A204.1 (cell line): Measurements from ENCODE around the gene UBE2H.
"Not testable (repeated sequence)": the region's sequence is repeated elsewhere in the genome, so short reads cannot be mapped to it uniquely, and the experiment has no call there.

ENCODE experiments used
- FAIRE-seq: peaks from 2 replicates; lab custom pipeline; 2012; peaks lifted over from hg19 to GRCh38; lab: Jason Lieb, UNC

The UBE2H gene

GRCh38 chr7:129907122-129907736 is 45.5 kb downstream of the UBE2H start:
- FAIRE-seq, result no peak

GRCh38 chr7:129906700-129907099 is 46.1 kb downstream of the UBE2H start:
- no peak for FAIRE-seq

- FAIRE-seq, result no peak
Observed at GRCh38 chr7:129903935-129904334, 48.8 kb downstream of the UBE2H start.

- no peak for FAIRE-seq
Observed at GRCh38 chr7:129902788-129903422, 49.9 kb downstream of the UBE2H start.

GRCh38 chr7:129898502-129899160 is 54.1 kb downstream of the UBE2H start:
- no peak for FAIRE-seq

GRCh38 chr7:129898007-129898406 is 54.8 kb downstream of the UBE2H start:
- no peak for FAIRE-seq

- no peak for FAIRE-seq
Observed at GRCh38 chr7:129896568-129897382, 56.0 kb downstream of the UBE2H start.

GRCh38 chr7:129894184-129894583 is 58.6 kb downstream of the UBE2H start:
- FAIRE-seq, result not testable (repeated sequence)

GRCh38 chr7:129890090-129890489 is 62.7 kb downstream of the UBE2H start:
- FAIRE-seq, result peak; percentile 21

GRCh38 chr7:129889133-129889844 is 63.5 kb downstream of the UBE2H start:
- FAIRE-seq, result no peak

- no peak for FAIRE-seq
Observed at GRCh38 chr7:129887865-129888264, 64.9 kb downstream of the UBE2H start.

GRCh38 chr7:129886818-129887186 is 66.0 kb downstream of the UBE2H start:
- FAIRE-seq, result no peak

GRCh38 chr7:129886167-129886817 is 66.5 kb downstream of the UBE2H start:
- FAIRE-seq, result no peak

- no peak for FAIRE-seq
Observed at GRCh38 chr7:129884495-129884894, 68.3 kb downstream of the UBE2H start.

GRCh38 chr7:129883151-129883550 is 69.6 kb downstream of the UBE2H start:
- FAIRE-seq, result no peak

GRCh38 chr7:129882531-129882930 is 70.2 kb downstream of the UBE2H start:
- FAIRE-seq, result peak; percentile 67

- no peak for FAIRE-seq
Observed at GRCh38 chr7:129877146-129877792, 75.5 kb downstream of the UBE2H start.

- no peak for FAIRE-seq
Observed at GRCh38 chr7:129875745-129876411, 76.9 kb downstream of the UBE2H start.

GRCh38 chr7:129875160-129875559 is 77.6 kb downstream of the UBE2H start:
- FAIRE-seq, result peak; percentile 85

GRCh38 chr7:129874722-129875121 is 78.0 kb downstream of the UBE2H start:
- no peak for FAIRE-seq

- FAIRE-seq, result no peak
Observed at GRCh38 chr7:129872054-129872453, 80.7 kb downstream of the UBE2H start.
